ENCODE measurements around the gene USP24.
"Not testable (repeated sequence)": the region's sequence is repeated elsewhere in the genome, so short reads cannot be mapped to it uniquely, and the experiment has no call there.

USP24 gene

DNA sequence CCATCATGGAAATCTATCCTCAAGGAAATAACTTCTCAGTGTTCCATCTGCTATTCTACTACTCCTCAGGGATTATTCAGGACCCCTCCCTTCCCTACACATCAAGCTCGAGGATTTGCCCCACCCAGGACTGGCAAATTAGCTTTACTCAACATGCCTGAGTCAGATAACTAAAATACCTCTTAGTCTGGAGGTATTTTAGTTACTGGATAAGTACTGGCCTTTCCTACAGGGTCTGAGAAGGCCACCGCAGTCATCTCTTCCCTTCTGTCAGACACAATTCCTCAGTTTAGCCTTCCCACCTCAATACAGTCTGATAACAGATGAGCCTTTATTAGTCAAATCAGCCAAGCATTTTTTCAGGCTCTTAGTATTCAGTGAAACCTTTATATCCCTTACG lies 188.5 kb downstream of the USP24 start:
- not testable (repeated sequence) for DNase-seq

DNA sequence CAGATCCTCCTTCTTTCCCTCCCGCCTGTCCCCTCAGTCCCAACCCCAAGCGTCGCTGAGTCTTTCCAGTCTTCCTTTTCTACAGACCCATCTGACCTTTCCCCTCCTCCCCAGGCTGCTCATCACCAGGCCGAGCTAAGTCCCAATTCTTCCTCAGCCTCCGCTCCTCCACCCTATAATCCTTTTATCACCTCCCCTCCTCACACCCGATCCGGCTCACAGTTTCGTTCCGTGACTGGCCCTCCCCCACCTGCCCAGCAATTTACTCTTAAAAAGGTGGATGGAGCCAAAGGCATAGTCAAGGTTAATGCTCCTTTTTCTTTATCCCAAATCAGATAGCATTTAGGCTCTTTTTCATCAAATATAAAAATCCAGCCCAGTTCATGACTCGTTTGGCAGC lies 191.0 kb downstream of the USP24 start:
- DNase-seq, result not testable (repeated sequence)

DNA sequence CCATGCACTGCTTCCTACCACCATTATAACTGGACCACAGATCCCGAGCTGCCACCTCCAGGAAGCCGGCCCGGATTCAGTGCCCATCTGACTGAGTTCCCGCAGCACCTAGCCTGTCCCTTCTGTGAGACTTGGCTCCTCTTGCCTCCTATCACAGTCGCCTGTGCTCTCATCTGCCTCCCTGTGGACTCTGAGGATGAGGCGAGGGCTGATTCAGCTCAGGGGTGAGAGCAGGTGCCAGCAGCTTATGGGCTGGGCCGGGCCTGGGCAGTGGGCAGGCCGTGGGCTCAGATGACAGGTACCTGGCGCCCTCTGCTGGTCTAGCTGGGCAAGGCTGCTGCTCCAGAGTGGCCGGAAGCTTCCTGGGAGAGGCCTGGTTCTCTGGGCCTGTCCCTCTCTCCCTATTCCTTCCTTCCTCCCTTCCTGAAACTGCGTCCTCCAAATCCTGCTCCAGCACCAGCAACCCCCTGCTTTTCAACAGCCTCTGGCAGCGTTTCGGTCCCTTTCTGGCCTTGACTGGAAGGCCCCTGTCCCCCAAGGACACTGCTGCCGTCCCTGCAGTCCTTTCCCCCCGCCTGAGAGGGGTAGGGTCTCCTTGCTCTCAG lies 193.1 kb downstream of the USP24 start:
- DNase-seq, result peak; percentile 39

DNA sequence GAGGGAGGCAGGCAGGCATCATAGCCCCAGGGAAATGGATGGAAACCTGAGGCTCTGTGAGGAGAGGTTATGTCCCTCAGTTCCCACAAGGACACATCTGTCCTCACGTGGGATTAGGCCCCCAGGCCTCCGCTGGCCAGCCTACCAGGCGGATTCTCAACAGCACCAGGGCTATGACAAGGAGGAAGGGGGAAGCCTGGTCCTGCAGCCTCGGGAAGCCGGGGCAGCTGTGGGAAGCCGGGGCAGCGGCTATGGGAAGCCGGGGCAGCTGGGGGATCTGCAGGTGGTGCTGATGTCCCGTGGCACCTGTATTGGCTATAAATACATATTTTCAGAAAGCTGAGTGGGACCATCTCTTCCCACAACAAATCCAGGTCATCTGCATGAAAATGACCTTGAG lies 196.8 kb downstream of the USP24 start:
- no peak for DNase-seq
